ENCODE measurements around the gene STKLD1.

Gene STKLD1

GRCh38 chr9:133393399-133393798 is 17.2 kb downstream of the STKLD1 start:
- TF ChIP-seq CTCF (IDR thresholded peaks at IDR 0.05; ENCODE audit: low read depth, low read length, missing control alignments), result no peak
- no peak for DNase-seq (ENCODE audit: extremely low read depth, low read depth)
- no peak overlapping the region for H3K4me3 ChIP-seq (replicated peaks; ENCODE audit: low read depth, low read length)

- TF ChIP-seq CTCF (IDR thresholded peaks at IDR 0.05; ENCODE audit: low read depth, low read length, missing control alignments), result no peak
- no peak overlapping the region for H3K4me3 ChIP-seq (replicated peaks; ENCODE audit: low read depth, low read length)
- DNase-seq (ENCODE audit: extremely low read depth, low read depth), result no peak
These were observed 18.6 kb downstream of the STKLD1 start for GRCh38 chr9:133394687-133395271.

- TF ChIP-seq CTCF (IDR thresholded peaks at IDR 0.05; ENCODE audit: low read depth, low read length, missing control alignments), result peak; percentile 59
- no peak for DNase-seq (ENCODE audit: extremely low read depth, low read depth)
- no peak overlapping the region for H3K4me3 ChIP-seq (replicated peaks; ENCODE audit: low read depth, low read length)
These were observed 20.8 kb downstream of the STKLD1 start for GRCh38 chr9:133396952-133397351.

GRCh38 chr9:133397370-133397769 is 21.2 kb downstream of the STKLD1 start:
- no peak overlapping the region for H3K4me3 ChIP-seq (replicated peaks; ENCODE audit: low read depth, low read length)
- TF ChIP-seq CTCF (IDR thresholded peaks at IDR 0.05; ENCODE audit: low read depth, low read length, missing control alignments), result no peak
- no peak for DNase-seq (ENCODE audit: extremely low read depth, low read depth)

- DNase-seq (ENCODE audit: extremely low read depth, low read depth), result no peak
- H3K4me3 ChIP-seq (replicated peaks; ENCODE audit: low read depth, low read length), result no peak overlapping the region
- TF ChIP-seq CTCF (IDR thresholded peaks at IDR 0.05; ENCODE audit: low read depth, low read length, missing control alignments), result no peak
These were observed 21.7 kb downstream of the STKLD1 start for GRCh38 chr9:133397895-133398294.

- no peak for DNase-seq (ENCODE audit: extremely low read depth, low read depth)
- no peak for TF ChIP-seq CTCF (IDR thresholded peaks at IDR 0.05; ENCODE audit: low read depth, low read length, missing control alignments)
- no peak overlapping the region for H3K4me3 ChIP-seq (replicated peaks; ENCODE audit: low read depth, low read length)
These were observed 24.1 kb downstream of the STKLD1 start for GRCh38 chr9:133400292-133400691.

- H3K4me3 ChIP-seq (replicated peaks; ENCODE audit: low read depth, low read length), result no peak overlapping the region
- no peak for TF ChIP-seq CTCF (IDR thresholded peaks at IDR 0.05; ENCODE audit: low read depth, low read length, missing control alignments)
- DNase-seq (ENCODE audit: extremely low read depth, low read depth), result no peak
These were observed 25.4 kb downstream of the STKLD1 start for GRCh38 chr9:133401588-133401987.
